GM23338 (cell line): ENCODE data around the gene HSDL1. TPM values are rescaled to one million over a fixed set of nuclear protein-coding genes. Genes with fewer than 3 reads are reported as not detected.

ENCODE experiments used
- ATAC-seq: fragments of 200-7000 bp; cut with Tn5 transposase; 3 replicates; pipeline ENCODE4 v1.9.1; 2020
- DNase-seq: peaks from one replicate; pipeline ENCODE4 v3.0.0-alpha.2; 2015; ENCODE audit warnings: low spot score
- H2AFZ ChIP-seq: fragments of 200-600 bp; sonication (generic); 2 replicates; pipeline ENCODE4 v1.8.0; 2016; ENCODE audit warnings: antibody characterized with exemption, mild to moderate bottlenecking, moderate library complexity
- H3F3A ChIP-seq: fragments of 200-600 bp; sonication (generic); replicated peaks from 2 replicates; pipeline ENCODE4 v1.8.0; 2017; ENCODE audit warnings: antibody characterized with exemption, mixed run types, low read depth
- H3K27ac ChIP-seq: fragments of 200-600 bp; sonication (generic); 2 replicates; pipeline ENCODE4 v1.6.1; 2016; ENCODE audit warnings: low read depth
- H3K27me3 ChIP-seq: fragments of 200-600 bp; sonication (generic); 2 replicates; pipeline ENCODE4 v1.8.0; 2016; ENCODE audit warnings: mild to moderate bottlenecking, mixed run types, moderate library complexity; ENCODE audit not compliant: insufficient read depth
- H3K36me3 ChIP-seq: fragments of 200-600 bp; sonication (generic); 2 replicates; pipeline ENCODE4 v1.8.0; 2016; ENCODE audit warnings: mild to moderate bottlenecking; ENCODE audit not compliant: insufficient read depth
- H3K4me1 ChIP-seq: fragments of 200-600 bp; sonication (generic); 2 replicates; pipeline ENCODE4 v1.8.0; 2016; ENCODE audit warnings: mild to moderate bottlenecking, moderate library complexity; ENCODE audit not compliant: insufficient read depth
- H3K4me2 ChIP-seq: fragments of 200-600 bp; sonication (generic); 2 replicates; pipeline ENCODE4 v1.7.1; 2017; ENCODE audit warnings: mixed run types
- H3K4me3 ChIP-seq: fragments of 200-600 bp; sonication (generic); 2 replicates; pipeline ENCODE4 v1.6.1; 2016; ENCODE audit warnings: mixed run types
- H3K79me2 ChIP-seq: fragments of 200-600 bp; sonication (generic); replicated peaks from 2 replicates; pipeline ENCODE4 v1.8.0; 2017; ENCODE audit warnings: mild to moderate bottlenecking; ENCODE audit not compliant: insufficient read depth
- H3K9me2 ChIP-seq: fragments of 200-600 bp; sonication (generic); 2 replicates; pipeline ENCODE4 v1.8.0; 2017; ENCODE audit not compliant: insufficient read depth
- H4K20me1 ChIP-seq: fragments of 200-600 bp; sonication (generic); replicated peaks from 2 replicates; pipeline ENCODE4 v1.8.0; 2017; ENCODE audit warnings: mild to moderate bottlenecking; ENCODE audit not compliant: insufficient read depth
- H3K27ac Mint-ChIP-seq: 2 replicates; pipeline ENCODE4 v1.8.0; 2020; ENCODE audit warnings: inconsistent platforms, mild to moderate bottlenecking, moderate library complexity, mixed read lengths
- H3K27me3 Mint-ChIP-seq: 3 replicates; pipeline ENCODE4 v1.8.0; 2022; ENCODE audit warnings: low read depth, mild to moderate bottlenecking, moderate library complexity, mixed read lengths, inconsistent platforms; ENCODE audit not compliant: insufficient read depth, poor library complexity
- H3K36me3 Mint-ChIP-seq: 3 replicates; pipeline ENCODE4 v1.8.0; 2021; ENCODE audit warnings: low read depth, mild to moderate bottlenecking, inconsistent platforms, moderate library complexity, mixed read lengths
- H3K4me1 Mint-ChIP-seq: 3 replicates; pipeline ENCODE4 v1.8.0; 2020; ENCODE audit warnings: mild to moderate bottlenecking, inconsistent platforms, mixed read lengths
- H3K4me3 Mint-ChIP-seq: 3 replicates; pipeline ENCODE4 v1.8.0; 2021; ENCODE audit warnings: moderate library complexity, mild to moderate bottlenecking, inconsistent platforms, mixed read lengths
- H3K9me3 Mint-ChIP-seq: 3 replicates; pipeline ENCODE4 v1.8.0; 2020; ENCODE audit warnings: moderate library complexity, mild to moderate bottlenecking, inconsistent platforms, mixed read lengths
- CREB1 ChIP-seq: fragments of 250-450 bp; sonication (Bioruptor Pico); IDR thresholded peaks from 2 replicates; pipeline ENCODE4 v1.5.0; 2020; ENCODE audit warnings: low read depth, mild to moderate bottlenecking, moderate library complexity
- CTCF ChIP-seq, 2 experiments: fragments of 200-600 bp in 1 of 2; sonication (generic) in 1 of 2; conservative IDR thresholded peaks; 2 replicates each; pipeline versions ENCODE4 v1.5.1 to v1.6.1; 2016 to 2017; ENCODE audit warnings: antibody characterized with exemption in 2 of 2, low read depth in 2 of 2, mild to moderate bottlenecking in 2 of 2, moderate library complexity in 1 of 2
- ETS1 ChIP-seq: IDR thresholded peaks from 2 replicates; pipeline ENCODE4 v1.6.1; 2016; ENCODE audit warnings: antibody characterized with exemption
- EZH2 ChIP-seq: fragments of 200-600 bp; sonication (generic); IDR thresholded peaks from one replicate; pipeline ENCODE4 v1.8.0; 2017; ENCODE audit warnings: antibody characterized with exemption, mild to moderate bottlenecking, low read depth; ENCODE audit not compliant: unreplicated experiment
- EZH2phosphoT487 ChIP-seq: fragments of 200-600 bp; sonication (generic); IDR thresholded peaks from one replicate; pipeline ENCODE4 v1.8.1; 2018; ENCODE audit warnings: antibody characterized with exemption; ENCODE audit not compliant: unreplicated experiment
- JUNB ChIP-seq: IDR thresholded peaks from one replicate; pipeline ENCODE4 v1.6.1; 2016; ENCODE audit warnings: antibody characterized with exemption; ENCODE audit not compliant: unreplicated experiment
- NANOG ChIP-seq: IDR thresholded peaks from 2 replicates; pipeline ENCODE4 v1.6.1; 2016; ENCODE audit warnings: antibody characterized with exemption, borderline replicate concordance
- POLR2AphosphoS5 ChIP-seq: IDR thresholded peaks from 2 replicates; pipeline ENCODE4 v1.6.1; 2016; ENCODE audit warnings: antibody characterized with exemption, low read depth
- REST ChIP-seq: IDR thresholded peaks from one replicate; pipeline ENCODE4 v1.6.1; 2018; ENCODE audit warnings: antibody characterized with exemption; ENCODE audit not compliant: unreplicated experiment
- STAT1 ChIP-seq: IDR thresholded peaks from one replicate; pipeline ENCODE4 v1.6.1; 2016; ENCODE audit warnings: antibody characterized with exemption; ENCODE audit not compliant: unreplicated experiment
- ZNF114 ChIP-seq: fragments of 250-450 bp; sonication (Bioruptor Pico); IDR thresholded peaks from 2 replicates; pipeline ENCODE4 v1.5.0; 2020; ENCODE audit warnings: mild to moderate bottlenecking, moderate library complexity
- ZNF331 ChIP-seq: fragments of 250-450 bp; sonication (Bioruptor Pico); IDR thresholded peaks from 2 replicates; pipeline ENCODE4 v1.5.0; 2020; ENCODE audit warnings: low read depth, mild to moderate bottlenecking, moderate library complexity
- ZNF462 ChIP-seq: fragments of 250-450 bp; sonication (Bioruptor Pico); IDR thresholded peaks from 2 replicates; pipeline ENCODE4 v1.5.0; 2020; ENCODE audit warnings: mild to moderate bottlenecking, moderate library complexity
- polyA plus RNA-seq: library from polyadenylated mRNA; unstranded; fragments of >200 nt; fragmentation: Nextera tagmentation; extraction: Ambion mirVana; gene quantifications from 2 replicates; pipeline ENCODE4 v1.2.1, GENCODE V29; 2016
- total RNA-seq: library from RNA; depleted of rRNA; stranded (reverse); fragments of >200 nt; shearing (Covaris generic); gene quantifications from 2 replicates; pipeline ENCODE4 v1.2.3, GENCODE V29; 2014

The HSDL1 gene
- total and polyA plus RNA-seq, 2 experiments from 2014 or later: 16.6 to 46.1 TPM

- H3K4me3 ChIP-seq: no peak overlapping the region
- no peaks in the 10 kb centered on the region for H3K27me3 ChIP-seq
- TF ChIP-seq JUNB (no peak), POLR2AphosphoS5 (no peak), CTCF (conservative IDR thresholded peaks at IDR 0.05; ENCODE audit: low read depth in 2 of 2) (no peak), STAT1 (no peak), EZH2phosphoT487 (no peak), REST (no peak), EZH2 (no peak), ZNF462 (CRISPR knock-in tag) (no peak), ETS1 (no peak), ZNF114 (CRISPR knock-in tag) (no peak), ZNF331 (CRISPR knock-in tag) (no peak), NANOG (no peak), CREB1 (CRISPR knock-in tag) (no peak)
- ATAC-seq (no peak), DNase-seq (no peak)
- Mint-ChIP-seq H3K27ac (peak overlapping the region; percentile 58; the same call in 1 of the 2 replicates), H3K9me3 (no peaks in the 10 kb centered on the region), H3K27me3 (no peaks in the 10 kb centered on the region), H3K4me3 (no peak overlapping the region), H3K36me3 (peaks cover 17% of the 10 kb centered on the region), H3K4me1 (peaks cover 31% of the 10 kb centered on the region)
- H3F3A ChIP-seq: no peaks in the 10 kb centered on the region
- H3K27ac ChIP-seq: no peak overlapping the region
- H3K4me1 ChIP-seq: peaks cover 17% of the 10 kb centered on the region
- peaks cover 13% of the 10 kb centered on the region for H3K36me3 ChIP-seq
- H2AFZ ChIP-seq: no peak overlapping the region
- H3K79me2 ChIP-seq: peaks cover 66% of the 10 kb centered on the region
- no peaks in the 10 kb centered on the region for H3K9me2 ChIP-seq
- H3K4me2 ChIP-seq: peak overlapping the region; percentile 41
- H4K20me1 ChIP-seq: peaks cover 11% of the 10 kb centered on the region
Observed at GRCh38 chr16:84132527-84133285, 12.3 kb downstream of the HSDL1 start.
